Esophagus muscularis mucosa (tissue), 4 donors: Measurements from ENCODE around the gene GPX6. TPM values are rescaled to one million over a fixed set of nuclear protein-coding genes. Genes with fewer than 3 reads are reported as not detected.

Source experiments
- DNase-seq: peaks from one replicate; pipeline ENCODE4 v3.0.0-alpha.2; 2017; ENCODE audit errors: extremely low spot score
- H3K27ac ChIP-seq, 4 donors: fragments of 200-600 bp; sonication (generic); replicated peaks in 1 of 4; 1 replicate in 3 of 4; 2 replicates in 1 of 4; pipeline ENCODE4 v1.5.1; 2016 to 2019; ENCODE audit warnings: mild to moderate bottlenecking in 1 of 4
- H3K27me3 ChIP-seq, 4 donors: fragments of 200-600 bp; sonication (generic); one replicate each; pipeline versions ENCODE4 v1.5.1 to v1.6.0; 2016 to 2019
- H3K36me3 ChIP-seq, 4 donors: fragments of 200-600 bp; sonication (generic); one replicate each; pipeline ENCODE4 v1.5.1; 2016 to 2019
- H3K4me1 ChIP-seq, 4 donors: fragments of 200-600 bp; sonication (generic); one replicate each; pipeline ENCODE4 v1.5.1; 2016 to 2019
- H3K4me3 ChIP-seq, 4 donors: fragments of 200-600 bp; sonication (generic); 1 replicate in 2 of 4; 2 replicates in 2 of 4; pipeline ENCODE4 v1.5.1; 2016 to 2019; ENCODE audit warnings: mild to moderate bottlenecking in 4 of 4, moderate library complexity in 1 of 4
- H3K9me3 ChIP-seq, 4 donors: fragments of 200-600 bp; sonication (generic); 1 replicate in 3 of 4; 2 replicates in 1 of 4; pipeline ENCODE4 v1.5.1; 2016 to 2019
- EP300 ChIP-seq: sonication (generic); formaldehyde crosslinking; IDR thresholded peaks from one replicate; pipeline ENCODE4 v1.6.1; 2017; ENCODE audit warnings: antibody characterized with exemption
- POLR2A ChIP-seq: fragments of 450-650 bp; IDR thresholded peaks from one replicate; pipeline ENCODE4 v1.6.1; 2017; ENCODE audit warnings: antibody characterized with exemption, moderate library complexity, mild to moderate bottlenecking, low read depth
- POLR2AphosphoS5 ChIP-seq, 2 donors: sonication (generic); formaldehyde crosslinking; IDR thresholded peaks; one replicate each; pipeline ENCODE4 v1.6.1; 2017; ENCODE audit warnings: antibody characterized with exemption in 2 of 2
- WGBS: methylation state at CpG from one replicate; pipeline ENCODE4 v1.1.5; 2018; 5-methylcytosine and 5-hydroxymethylcytosine counted together
- intact Hi-C: fragments of 100-400 bp; cut with DNase I; formaldehyde crosslinking; loops from one replicate; pipeline ENCODE4 v1.15.1; 2023
- total RNA-seq, 4 donors: library from RNA; depleted of rRNA; stranded (reverse); fragments of >200 nt; gene quantifications; one replicate each; pipeline versions ENCODE4 v1.1.0 to v1.2.1, GENCODE V29; 2016
- TF ChIP-seq, protein P1 (sequence below), 3 experiments: fragments of 200-600 bp in 2 of 3; fragments of 450-650 bp in 1 of 3; sonication (generic) in 2 of 3; IDR thresholded peaks; one replicate each; pipeline ENCODE4 v1.5.1; 2017 to 2019; ENCODE audit warnings: antibody characterized with exemption in 3 of 3, mild to moderate bottlenecking in 2 of 3, moderate library complexity in 1 of 3

Gene GPX6
- total RNA-seq, 4 donors from 2014 or later, result not detected

DNA sequence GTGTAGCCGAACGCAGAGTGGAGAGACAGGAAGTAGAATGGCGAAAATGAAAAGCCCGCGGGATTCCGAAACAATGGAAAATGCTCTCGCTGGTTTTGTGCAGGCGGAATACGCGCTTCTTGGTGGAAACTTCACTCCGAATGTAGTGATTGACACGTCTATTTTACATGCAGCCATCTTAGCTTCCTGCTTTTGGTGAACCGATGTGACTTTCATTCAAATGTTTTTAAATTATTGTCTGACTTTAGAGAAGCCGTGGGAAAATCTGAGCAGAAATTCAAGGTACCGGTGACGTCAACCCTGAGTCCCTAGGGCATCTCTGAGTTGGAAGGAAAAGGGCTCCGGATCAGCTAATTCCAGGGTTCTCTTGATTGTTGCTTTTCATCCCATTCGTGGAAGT is 21.5 kb upstream of the GPX6 start:
- intact Hi-C loops, result no loop called here
- Histone ChIP-seq H3K4me3 (no peak overlapping the region), H3K9me3 (peaks cover 0 to 5% (median 0%) of the 10 kb centered on the region in 4 donors), H3K36me3 (no peaks in the 10 kb centered on the region), H3K27ac (no peak overlapping the region), H3K27me3 (peaks cover 0 to 80% (median 0%) of the 10 kb centered on the region in 4 donors), H3K4me1 (peaks cover 0 to 4% (median 0%) of the 10 kb centered on the region in 4 donors)
- DNase-seq, result peak; percentile 45
- 5% methylated on average over 18 of the region's 18 CpGs for WGBS
- TF ChIP-seq EP300 (no peak), POLR2AphosphoS5 (IDR thresholded peaks at IDR 0.05) (no peak), POLR2A (no peak)
- TF ChIP-seq, protein P1, sequence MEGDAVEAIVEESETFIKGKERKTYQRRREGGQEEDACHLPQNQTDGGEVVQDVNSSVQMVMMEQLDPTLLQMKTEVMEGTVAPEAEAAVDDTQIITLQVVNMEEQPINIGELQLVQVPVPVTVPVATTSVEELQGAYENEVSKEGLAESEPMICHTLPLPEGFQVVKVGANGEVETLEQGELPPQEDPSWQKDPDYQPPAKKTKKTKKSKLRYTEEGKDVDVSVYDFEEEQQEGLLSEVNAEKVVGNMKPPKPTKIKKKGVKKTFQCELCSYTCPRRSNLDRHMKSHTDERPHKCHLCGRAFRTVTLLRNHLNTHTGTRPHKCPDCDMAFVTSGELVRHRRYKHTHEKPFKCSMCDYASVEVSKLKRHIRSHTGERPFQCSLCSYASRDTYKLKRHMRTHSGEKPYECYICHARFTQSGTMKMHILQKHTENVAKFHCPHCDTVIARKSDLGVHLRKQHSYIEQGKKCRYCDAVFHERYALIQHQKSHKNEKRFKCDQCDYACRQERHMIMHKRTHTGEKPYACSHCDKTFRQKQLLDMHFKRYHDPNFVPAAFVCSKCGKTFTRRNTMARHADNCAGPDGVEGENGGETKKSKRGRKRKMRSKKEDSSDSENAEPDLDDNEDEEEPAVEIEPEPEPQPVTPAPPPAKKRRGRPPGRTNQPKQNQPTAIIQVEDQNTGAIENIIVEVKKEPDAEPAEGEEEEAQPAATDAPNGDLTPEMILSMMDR (IDR thresholded peaks at IDR 0.05), result no peak

DNA sequence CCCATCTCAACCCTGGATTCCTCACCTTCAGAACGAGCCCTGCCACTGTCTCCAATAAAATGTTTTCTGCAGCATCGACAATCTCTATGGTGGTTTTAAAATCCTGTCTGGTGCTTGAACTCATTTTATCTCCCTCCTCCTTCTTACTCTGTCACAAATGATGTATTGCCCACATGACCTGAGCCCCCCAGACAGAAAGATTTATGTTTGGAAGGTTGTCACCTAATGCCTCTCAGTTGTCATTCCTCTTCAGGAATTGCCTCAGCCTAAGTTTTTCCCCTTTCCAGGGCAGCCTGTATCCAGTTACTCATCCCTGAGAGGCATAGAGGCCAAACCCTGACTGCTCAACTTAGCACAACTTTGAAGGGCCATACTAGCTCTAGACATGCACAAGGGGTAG is 19.3 kb upstream of the GPX6 start:
- intact Hi-C loops, result no loop called here
- no peak overlapping the region for H3K27ac ChIP-seq
- H3K4me1 ChIP-seq, result peaks cover 0 to 4% (median 0%) of the 10 kb centered on the region in 4 donors
- 41% methylated on average over 2 of the region's 2 CpGs for WGBS
- peaks cover 0 to 67% (median 0%) of the 10 kb centered on the region in 4 donors for H3K27me3 ChIP-seq
- TF ChIP-seq POLR2A (no peak), EP300 (no peak)
- H3K9me3 ChIP-seq, result no peaks in the 10 kb centered on the region
- peak; percentile 53 for DNase-seq
- no peaks in the 10 kb centered on the region for H3K36me3 ChIP-seq
- no peak overlapping the region for H3K4me3 ChIP-seq

DNA sequence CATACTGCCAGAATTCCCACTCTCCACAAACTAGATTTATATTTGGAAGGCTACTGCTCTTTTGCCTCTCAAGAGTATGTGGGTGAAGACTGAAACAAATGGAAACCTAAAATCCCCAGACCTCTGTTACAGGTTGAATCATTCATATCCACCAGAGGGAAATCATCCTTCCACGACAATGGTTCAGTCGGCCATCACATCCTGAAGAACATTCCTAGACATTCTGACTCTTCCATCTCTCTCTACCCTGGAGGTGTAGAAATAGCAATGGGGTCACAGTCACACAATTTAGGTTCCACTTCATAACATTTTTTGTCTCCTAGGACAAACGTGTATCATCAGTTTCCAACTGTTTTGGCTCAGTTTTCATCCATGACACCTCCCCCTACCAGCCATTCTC is 18.7 kb upstream of the GPX6 start:
- DNase-seq, result peak; percentile 88
- H3K4me3 ChIP-seq, result no peak overlapping the region
- peaks cover 0 to 4% (median 0%) of the 10 kb centered on the region in 4 donors for H3K4me1 ChIP-seq
- intact Hi-C loops, result no loop called here
- no peaks in the 10 kb centered on the region for H3K9me3 ChIP-seq
- no peak for TF ChIP-seq POLR2AphosphoS5 (IDR thresholded peaks at IDR 0.05)
- TF ChIP-seq EP300, result no peak
- TF ChIP-seq POLR2A, result no peak
- TF ChIP-seq, protein P1 (IDR thresholded peaks at IDR 0.05), result no peak
- no peak overlapping the region for H3K27ac ChIP-seq
- WGBS, result 78% methylated on average over 3 of the region's 3 CpGs
- H3K36me3 ChIP-seq, result no peaks in the 10 kb centered on the region
- peaks cover 0 to 64% (median 0%) of the 10 kb centered on the region in 4 donors for H3K27me3 ChIP-seq

DNA sequence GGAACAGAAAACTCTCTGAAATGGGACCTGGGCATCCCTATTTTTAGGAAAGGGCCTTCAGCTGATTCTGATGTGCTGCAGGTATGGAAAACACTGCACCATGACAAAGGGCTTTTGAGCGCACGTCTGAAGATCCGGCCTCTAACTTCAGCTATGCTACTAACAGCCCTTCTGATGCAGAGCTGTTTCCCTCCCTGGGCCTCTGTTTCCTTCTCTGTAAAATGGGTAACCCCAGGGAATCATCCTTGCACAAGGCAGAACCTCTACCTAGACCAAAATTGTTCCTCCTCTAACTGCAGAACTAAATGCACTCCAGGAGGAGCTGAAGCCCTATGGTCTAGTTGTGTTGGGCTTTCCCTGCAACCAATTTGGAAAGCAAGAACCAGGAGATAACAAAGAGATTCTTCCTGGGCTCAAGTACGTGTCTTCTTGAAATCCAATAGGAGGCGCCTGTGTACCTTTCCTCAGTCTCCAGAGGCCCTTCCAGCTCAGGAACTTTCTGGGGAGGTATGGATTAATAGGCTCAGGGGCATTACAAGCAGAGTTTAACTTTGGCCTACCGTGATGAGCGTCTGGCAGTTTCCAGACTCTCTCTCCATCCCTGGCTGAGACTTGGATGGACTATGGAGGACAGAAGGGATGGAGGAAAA is 16.0 kb upstream of the GPX6 start:
- no peaks in the 10 kb centered on the region for H3K4me1 ChIP-seq
- H3K27me3 ChIP-seq, result peaks cover 0 to 53% (median 0%) of the 10 kb centered on the region in 4 donors
- no peak overlapping the region for H3K4me3 ChIP-seq

GRCh38 chr6:28530777-28531176 is 15.2 kb upstream of the GPX6 start:
- Histone ChIP-seq H3K36me3 (no peaks in the 10 kb centered on the region), H3K27me3 (peaks cover 0 to 49% (median 0%) of the 10 kb centered on the region in 4 donors), H3K9me3 (no peaks in the 10 kb centered on the region), H3K4me1 (no peaks in the 10 kb centered on the region), H3K4me3 (no peak overlapping the region), H3K27ac (no peak overlapping the region)
- WGBS, result 4% methylated on average over 1 of the region's 1 CpG
- peak; percentile 21 for DNase-seq
- no peak for TF ChIP-seq POLR2AphosphoS5 (IDR thresholded peaks at IDR 0.05)
- no peak for TF ChIP-seq POLR2A
- TF ChIP-seq, protein P1 (IDR thresholded peaks at IDR 0.05), result no peak
- no peak for TF ChIP-seq EP300
- intact Hi-C loops, result no loop called here

More for the DNA sequence above, 16.0 kb upstream of the GPX6 start:
- 70% methylated on average over 7 of the region's 7 CpGs for WGBS
- intact Hi-C loops, result no loop called here
- DNase-seq, result peak; percentile 75
- TF ChIP-seq POLR2AphosphoS5 (IDR thresholded peaks at IDR 0.05) (no peak), POLR2A (no peak), EP300 (no peak)
- TF ChIP-seq, protein P1 (IDR thresholded peaks at IDR 0.05), result no peak
- no peak overlapping the region for H3K27ac ChIP-seq
- no peaks in the 10 kb centered on the region for H3K9me3 ChIP-seq
- H3K36me3 ChIP-seq, result no peaks in the 10 kb centered on the region
